Activated gamma-delta T cell (primary cell): ENCODE data around the gene C8G.
A peak's percentile ranks its signal among the peaks of the same experiment; 100 is the strongest.

Experiments used
- DNase-seq: peaks from one replicate; lab custom pipeline; 2025; lab: John Stamatoyannopoulos, UW

C8G gene

GRCh38 chr9:136953771-136954269 lies 8.8 kb downstream of the C8G start:
- DNase-seq = no peak

- DNase-seq = no peak
Observed at GRCh38 chr9:136954270-136955083, 9.4 kb downstream of the C8G start.

DNA sequence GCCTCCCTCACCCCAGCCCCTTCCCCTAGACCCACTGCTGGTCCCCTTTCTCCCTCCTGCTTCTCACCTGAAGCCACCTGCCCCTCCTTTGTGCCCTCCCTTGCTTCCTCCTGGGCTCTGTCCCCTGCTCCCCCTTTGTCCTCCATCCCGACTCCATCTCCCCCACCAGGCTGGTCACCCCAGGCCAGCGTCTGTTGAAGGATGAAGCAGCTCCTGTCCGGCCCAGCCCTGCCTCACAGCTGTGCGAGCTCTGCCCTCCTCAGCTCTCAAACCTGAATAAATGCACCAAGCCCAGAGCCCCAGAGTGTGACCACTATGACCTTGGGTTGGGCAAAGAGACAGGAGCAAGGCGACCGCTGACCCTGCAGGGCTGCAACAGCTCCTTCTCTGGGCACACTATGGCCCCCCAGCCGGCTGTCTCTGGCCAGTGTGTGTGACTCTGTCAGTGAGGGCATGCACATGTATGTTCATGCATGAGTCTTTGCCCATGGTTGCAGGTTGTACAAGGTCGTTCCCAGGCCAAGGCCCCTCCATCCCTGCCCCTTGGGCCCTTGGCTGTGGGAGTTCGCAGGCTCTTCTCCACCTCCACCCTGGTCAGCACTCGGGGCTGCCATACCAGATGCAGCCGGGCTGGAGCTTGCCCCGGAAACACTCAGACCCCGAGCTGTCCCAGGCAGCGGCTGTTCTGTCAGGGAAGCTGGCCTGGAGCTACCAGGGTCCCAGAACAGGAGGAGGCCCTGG lies 10.3 kb downstream of the C8G start:
- DNase-seq = no peak

GRCh38 chr9:136955943-136956335 lies 10.9 kb downstream of the C8G start:
- DNase-seq = no peak

- DNase-seq = no peak
Observed at GRCh38 chr9:136956604-136957003, 11.6 kb downstream of the C8G start.

DNA sequence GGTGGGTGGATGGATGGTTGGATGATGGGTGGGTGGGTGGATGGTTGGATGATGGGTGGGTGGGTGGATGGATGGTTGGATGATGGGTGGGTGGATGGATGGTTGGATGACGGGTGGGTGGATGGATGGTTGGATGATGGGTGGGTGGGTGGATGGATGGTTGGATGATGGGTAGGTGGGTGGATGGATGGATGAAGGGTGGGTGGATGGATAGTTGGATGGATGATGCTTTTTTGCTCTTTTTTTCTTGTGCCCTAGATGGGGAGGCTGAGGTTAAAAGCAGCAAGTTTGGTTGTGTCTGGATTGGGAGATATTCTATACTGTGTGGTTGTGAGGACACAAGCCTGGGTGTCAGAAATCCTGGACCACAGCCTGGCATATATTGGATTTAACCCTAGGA lies 12.4 kb downstream of the C8G start:
- DNase-seq = no peak

GRCh38 chr9:136957901-136958300 lies 12.9 kb downstream of the C8G start:
- DNase-seq = no peak

GRCh38 chr9:136958473-136958872 lies 13.4 kb downstream of the C8G start:
- DNase-seq = no peak

DNA sequence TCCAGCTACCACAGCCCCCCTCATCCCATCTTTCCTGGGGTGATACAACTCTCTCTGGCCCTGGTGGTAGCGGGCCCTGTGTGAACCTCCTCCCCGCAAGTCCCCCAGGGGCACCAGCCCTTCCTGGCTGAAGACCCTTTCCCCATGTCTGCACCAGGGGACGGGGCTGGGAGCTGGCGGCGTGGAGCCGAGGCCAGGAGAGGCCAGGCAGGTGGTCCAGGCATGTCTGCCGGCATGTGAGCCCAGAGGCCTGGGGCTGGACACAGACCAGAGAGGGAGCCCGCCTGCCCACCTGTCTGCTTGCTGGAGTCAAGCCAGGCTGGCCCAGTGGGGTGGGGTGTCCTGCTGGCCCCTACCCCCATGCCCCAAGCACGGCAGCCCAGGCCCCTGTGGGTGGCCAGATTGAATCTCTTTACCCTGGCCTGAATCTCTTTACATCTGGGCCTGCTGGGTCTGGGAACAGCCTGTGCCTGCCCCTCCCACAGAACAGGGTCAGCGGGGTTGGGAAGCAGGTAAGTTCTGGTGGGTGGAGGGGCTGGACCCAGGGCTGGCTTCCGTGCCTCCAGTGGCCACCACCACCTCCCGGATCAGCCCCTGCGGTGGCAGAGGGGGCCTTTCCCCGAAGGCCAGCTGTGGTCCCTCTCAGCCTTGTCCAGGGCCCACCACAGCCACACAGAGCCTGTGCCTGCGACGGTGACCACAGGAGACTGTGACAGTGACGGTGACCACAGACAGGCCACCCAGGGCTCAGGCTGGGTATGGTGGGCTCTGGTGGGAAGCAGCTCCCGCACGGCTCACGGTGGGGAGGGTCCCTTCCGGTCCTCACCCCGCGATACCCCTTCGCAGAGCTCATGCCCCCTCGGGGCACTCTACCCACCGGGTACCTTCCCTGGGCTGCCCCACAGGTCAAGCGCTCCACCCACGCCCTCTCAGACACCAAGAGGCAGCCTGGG lies 14.1 kb downstream of the C8G start:
- no peak for DNase-seq

DNA sequence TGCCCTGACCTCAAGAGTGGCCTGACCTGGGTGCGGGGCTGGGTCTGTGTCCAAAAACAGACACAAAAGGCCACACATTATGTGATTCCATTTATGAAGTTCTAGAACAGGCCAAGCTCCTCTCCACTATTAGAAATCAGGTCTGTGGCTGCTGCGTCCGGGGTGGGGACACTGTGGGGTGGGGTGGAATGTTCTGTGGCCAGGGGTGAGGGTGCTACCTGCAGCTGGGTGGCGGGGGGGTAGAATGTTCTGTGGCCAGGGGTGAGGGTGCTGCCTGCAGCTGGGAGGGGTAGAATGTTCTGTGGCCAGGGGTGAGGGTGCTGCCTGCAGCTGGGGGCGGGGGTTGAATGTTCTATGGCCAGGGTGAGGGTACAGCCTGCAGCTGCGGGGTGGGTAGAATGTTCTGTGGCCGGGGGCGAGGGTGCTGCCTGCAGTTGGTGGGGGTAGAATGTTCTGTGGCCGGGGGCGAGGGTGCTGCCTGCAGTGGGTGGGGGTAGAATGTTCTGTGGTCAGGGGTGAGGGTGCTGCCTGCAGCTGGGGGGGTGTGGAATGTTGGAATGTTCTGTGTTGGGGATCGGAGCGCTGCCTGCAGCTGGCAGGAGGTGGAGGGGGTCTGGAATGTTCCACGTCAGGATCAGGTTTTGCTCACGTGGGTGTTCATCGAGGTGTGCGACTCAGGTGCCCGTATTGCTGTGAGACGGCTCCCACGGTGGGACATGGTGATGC lies 15.3 kb downstream of the C8G start:
- peak; percentile 38 for DNase-seq

- no peak for DNase-seq
Observed at GRCh38 chr9:136960938-136961275, 15.9 kb downstream of the C8G start.

DNA sequence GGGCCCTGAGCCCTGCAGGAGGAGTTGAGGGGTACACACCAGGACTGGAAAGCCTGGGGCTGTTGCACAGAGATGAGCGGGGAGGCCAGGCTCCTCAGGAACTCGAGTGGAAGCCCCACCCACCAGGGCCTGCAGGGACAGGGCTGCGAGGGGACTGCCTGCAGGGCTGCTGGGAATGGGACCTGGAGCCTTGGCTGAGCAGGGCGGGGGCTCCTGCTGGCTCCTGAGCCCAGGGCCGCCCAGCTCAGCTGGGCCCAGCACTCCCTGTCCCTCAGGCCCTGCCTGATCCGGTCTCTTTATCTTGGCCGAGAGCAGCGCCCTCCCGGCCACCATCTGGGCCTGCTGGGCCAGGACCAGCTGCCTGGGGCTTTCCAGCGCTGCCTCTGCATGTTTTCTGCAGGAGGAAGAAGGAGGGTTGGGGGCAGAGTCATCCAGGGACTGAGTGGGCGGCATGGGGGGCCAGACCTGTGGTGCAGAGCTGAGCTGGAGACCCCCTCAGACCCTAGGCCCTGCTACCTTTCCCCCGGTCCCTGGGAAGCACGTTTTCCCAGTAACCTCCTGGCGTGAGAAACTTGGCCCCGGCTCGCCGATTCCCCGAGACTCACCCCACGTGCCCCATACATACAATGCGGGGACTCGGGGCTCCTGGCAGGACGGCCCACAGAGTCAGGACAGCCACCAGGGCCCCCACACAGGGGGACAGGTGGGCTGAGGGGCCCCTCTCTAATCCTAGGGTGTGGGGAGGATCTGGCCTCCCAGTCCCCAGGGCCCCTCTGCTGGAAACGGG lies 16.4 kb downstream of the C8G start:
- DNase-seq = no peak

- DNase-seq = no peak
Observed at GRCh38 chr9:136962163-136962562, 17.1 kb downstream of the C8G start.

DNA sequence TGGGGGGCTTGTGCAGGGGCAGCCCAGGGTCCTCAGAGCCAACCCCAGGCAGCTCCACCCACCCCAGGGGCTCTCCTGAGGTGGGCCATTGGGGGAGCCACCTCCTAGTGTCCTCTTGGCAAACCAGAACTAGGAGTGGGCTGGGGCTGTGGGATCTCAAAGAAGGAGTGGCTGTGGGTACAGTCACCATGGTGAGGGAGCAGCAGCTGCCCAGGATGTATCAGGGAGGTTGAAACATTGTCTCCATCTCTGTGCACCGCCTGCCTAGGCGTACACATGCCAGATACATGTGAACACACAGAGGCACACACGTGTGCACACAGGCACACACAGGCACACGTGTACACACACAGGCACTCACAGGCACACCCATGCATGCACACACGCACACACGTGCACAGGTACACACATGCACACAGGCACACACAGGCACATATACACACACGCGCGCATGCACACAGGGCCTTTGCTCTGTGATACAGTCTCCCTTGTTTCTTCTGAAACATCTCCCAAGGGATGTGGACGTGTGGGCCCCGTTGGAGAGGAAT lies 17.7 kb downstream of the C8G start:
- DNase-seq = no peak

DNA sequence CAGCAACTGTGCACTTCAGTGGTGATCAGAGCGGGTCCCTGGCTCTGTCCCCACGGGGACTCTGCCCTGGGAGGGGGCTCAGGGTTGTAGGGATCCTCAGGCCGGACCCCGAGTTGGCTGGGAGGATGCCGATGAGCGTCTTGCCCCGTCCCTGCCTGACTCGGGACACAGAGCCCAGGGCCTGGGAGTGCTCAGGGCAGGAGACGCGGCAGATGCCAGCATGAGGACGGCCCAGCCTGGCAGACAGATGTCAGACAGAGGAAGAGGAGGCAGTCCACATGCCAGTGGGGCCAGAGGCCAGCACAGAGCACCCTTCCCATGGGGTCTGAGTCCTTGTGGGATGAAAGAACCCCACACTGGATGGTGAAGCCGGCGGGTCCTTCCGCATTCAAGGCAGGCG lies 18.3 kb downstream of the C8G start:
- no peak for DNase-seq

DNA sequence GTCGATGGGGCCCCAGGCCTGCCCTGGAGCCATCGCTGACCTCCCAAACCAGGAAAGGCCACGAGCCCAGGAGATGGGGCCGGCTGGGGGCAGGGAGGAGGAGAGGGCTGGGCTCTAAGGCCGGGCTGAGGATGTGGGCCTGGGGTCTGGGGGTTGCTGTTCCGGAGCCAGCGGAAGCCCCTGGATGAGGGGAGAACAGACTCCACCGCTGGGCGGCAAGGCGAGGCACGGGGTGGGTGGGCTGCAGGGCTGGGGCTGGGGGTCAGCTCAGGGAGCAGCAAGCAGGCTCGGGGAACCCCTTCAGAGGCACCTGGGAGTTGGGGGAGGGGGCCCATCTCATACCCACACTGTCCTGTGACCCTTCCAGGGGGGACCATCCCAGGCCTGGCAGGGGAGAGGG lies 18.7 kb downstream of the C8G start:
- DNase-seq = no peak

- DNase-seq = no peak
Observed at GRCh38 chr9:136964171-136964689, 19.2 kb downstream of the C8G start.

- no peak for DNase-seq
Observed at GRCh38 chr9:136964833-136965422, 19.9 kb downstream of the C8G start.

DNA sequence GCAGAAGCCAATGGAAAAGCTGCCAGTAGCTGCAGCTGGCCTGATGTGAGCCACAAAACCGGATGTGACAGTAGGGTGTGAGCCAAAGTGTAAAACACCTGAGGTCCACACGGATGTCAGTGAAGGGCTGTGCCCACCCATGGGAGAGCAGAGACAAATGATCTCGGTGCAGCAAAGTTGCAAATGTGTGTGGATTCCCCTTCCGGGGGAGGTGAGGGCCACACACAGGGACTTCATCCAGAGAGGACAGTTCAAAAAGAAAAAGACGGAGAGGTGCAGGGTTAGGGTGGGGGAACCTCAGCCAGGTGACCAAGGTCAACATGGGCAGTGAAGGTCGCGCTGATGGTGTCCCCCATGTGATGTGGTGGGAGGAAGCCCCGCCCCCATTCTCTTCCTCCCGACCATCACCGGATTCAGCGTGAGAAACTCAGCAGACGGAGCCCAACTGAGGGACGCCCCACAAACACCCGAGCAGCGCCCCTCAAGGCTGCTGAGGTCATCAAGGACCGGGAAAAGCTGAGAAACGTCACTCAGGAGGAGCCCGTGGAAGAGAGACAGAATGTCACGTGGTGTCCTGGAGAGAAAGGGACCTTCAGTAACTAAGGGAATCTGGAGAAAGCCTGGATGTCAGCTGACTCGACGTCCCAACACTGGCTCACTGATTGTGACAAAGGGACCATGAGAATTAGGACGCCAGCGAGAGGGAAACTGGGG lies 20.9 kb downstream of the C8G start:
- no peak for DNase-seq
